Endothelial cell of umbilical vein (primary cell): ENCODE measurements around the gene KLF8.

Source experiments
- MYC ChIP-seq: IDR thresholded peaks from one replicate; pipeline ENCODE4 v1.6.1; 2011; ENCODE audit warnings: mild to moderate bottlenecking, low read depth, low read length
- POLR2A ChIP-seq: IDR thresholded peaks from 2 replicates; pipeline ENCODE4 v1.6.1; 2012; ENCODE audit warnings: low read depth, mild to moderate bottlenecking, control low read depth, low read length
- TF ChIP-seq, protein P1 (sequence below), 2 donors: IDR thresholded peaks; 1 replicate in 1 of 2; 2 replicates in 1 of 2; pipeline ENCODE4 v1.5.1; 2011; ENCODE audit warnings: low read length in 2 of 2, mild to moderate bottlenecking in 2 of 2, moderate library complexity in 2 of 2, control low read depth in 1 of 2, inconsistent platforms in 1 of 2, low read depth in 1 of 2; ENCODE audit not compliant: insufficient read depth in 1 of 2; ENCODE audit errors: extremely low read depth in 1 of 2

DNA sequence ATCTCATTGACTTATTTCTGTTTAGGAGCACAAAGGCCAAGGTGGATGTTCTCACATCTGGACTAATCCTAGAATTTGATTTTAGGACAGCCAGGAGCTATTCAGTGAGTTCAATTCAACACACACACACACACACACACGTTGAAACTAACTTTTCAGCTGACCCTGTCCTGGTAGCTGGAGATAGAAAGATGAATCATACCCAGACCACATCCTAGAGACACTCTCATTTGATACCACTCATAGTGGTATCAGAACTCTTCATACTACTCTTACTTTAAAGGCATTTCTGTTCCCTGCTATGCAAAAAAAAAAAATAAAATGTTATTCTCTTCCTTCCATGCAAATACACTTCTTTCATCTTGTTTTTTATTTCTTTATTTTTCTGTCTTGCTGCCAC is 36.7 kb downstream of the KLF8 start:
- no peak for TF ChIP-seq POLR2A
- TF ChIP-seq, protein P1, sequence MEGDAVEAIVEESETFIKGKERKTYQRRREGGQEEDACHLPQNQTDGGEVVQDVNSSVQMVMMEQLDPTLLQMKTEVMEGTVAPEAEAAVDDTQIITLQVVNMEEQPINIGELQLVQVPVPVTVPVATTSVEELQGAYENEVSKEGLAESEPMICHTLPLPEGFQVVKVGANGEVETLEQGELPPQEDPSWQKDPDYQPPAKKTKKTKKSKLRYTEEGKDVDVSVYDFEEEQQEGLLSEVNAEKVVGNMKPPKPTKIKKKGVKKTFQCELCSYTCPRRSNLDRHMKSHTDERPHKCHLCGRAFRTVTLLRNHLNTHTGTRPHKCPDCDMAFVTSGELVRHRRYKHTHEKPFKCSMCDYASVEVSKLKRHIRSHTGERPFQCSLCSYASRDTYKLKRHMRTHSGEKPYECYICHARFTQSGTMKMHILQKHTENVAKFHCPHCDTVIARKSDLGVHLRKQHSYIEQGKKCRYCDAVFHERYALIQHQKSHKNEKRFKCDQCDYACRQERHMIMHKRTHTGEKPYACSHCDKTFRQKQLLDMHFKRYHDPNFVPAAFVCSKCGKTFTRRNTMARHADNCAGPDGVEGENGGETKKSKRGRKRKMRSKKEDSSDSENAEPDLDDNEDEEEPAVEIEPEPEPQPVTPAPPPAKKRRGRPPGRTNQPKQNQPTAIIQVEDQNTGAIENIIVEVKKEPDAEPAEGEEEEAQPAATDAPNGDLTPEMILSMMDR (IDR thresholded peaks at IDR 0.05; ENCODE audit: extremely low read depth in 1 of 2, insufficient read depth in 1 of 2, low read depth in 1 of 2, low read length in 2 of 2) = no peak
- TF ChIP-seq MYC = no peak
